Stimulated activated effector memory CD8-positive, alpha-beta T cell treated with anti-CD3 and anti-CD28 coated beads, Interleukin-12 subunit alpha, Interleukin-12 subunit beta, amount 100 ng/mL, for 72 hours (primary cell): ENCODE data around the gene TBC1D5.
A peak's percentile ranks its signal among the peaks of the same experiment; 100 is the strongest.

ENCODE experiments used
- ATAC-seq: fragments of 150-1000 bp; cut with Tn5 transposase; 2 replicates; pipeline ENCODE4 v1.10.0; 2021
- DNase-seq, 2 donors: peaks; one replicate each; pipeline ENCODE4 v3.0.0; 2021 to 2022; ENCODE audit warnings: low spot score in 2 of 2
- H3K27ac Mint-ChIP-seq: one replicate; pipeline ENCODE4 v1.8.0; 2022; ENCODE audit warnings: mild to moderate bottlenecking, mixed read lengths
- H3K36me3 Mint-ChIP-seq: one replicate; pipeline ENCODE4 v1.8.0; 2022; ENCODE audit warnings: mild to moderate bottlenecking, mixed read lengths
- H3K4me1 Mint-ChIP-seq: one replicate; pipeline ENCODE4 v1.8.0; 2022; ENCODE audit warnings: mixed read lengths
- H3K4me3 Mint-ChIP-seq: one replicate; pipeline ENCODE4 v1.8.0; 2022; ENCODE audit warnings: mild to moderate bottlenecking, mixed read lengths
- H3K9me3 Mint-ChIP-seq: one replicate; pipeline ENCODE4 v1.8.0; 2022; ENCODE audit warnings: mixed read lengths

Gene TBC1D5

GRCh38 chr3:17231537-17232261, 510.7 kb downstream of the TBC1D5 start:
- ATAC-seq, result no peak
- H3K4me1 Mint-ChIP-seq, result no peaks in the 10 kb centered on the region
- H3K27ac Mint-ChIP-seq, result no peak overlapping the region

GRCh38 chr3:17227472-17227871, 515.0 kb downstream of the TBC1D5 start:
- no peaks in the 10 kb centered on the region for H3K9me3 Mint-ChIP-seq
- no peak for ATAC-seq
- no peaks in the 10 kb centered on the region for H3K36me3 Mint-ChIP-seq
- no peak for DNase-seq
- H3K4me1 Mint-ChIP-seq, result no peaks in the 10 kb centered on the region
- H3K4me3 Mint-ChIP-seq, result no peak overlapping the region
- no peak overlapping the region for H3K27ac Mint-ChIP-seq

More at GRCh38 chr3:17231537-17232261, 510.7 kb downstream of the TBC1D5 start:
- no peaks in the 10 kb centered on the region for H3K36me3 Mint-ChIP-seq
- no peaks in the 10 kb centered on the region for H3K9me3 Mint-ChIP-seq
- DNase-seq, result no peak
- no peak overlapping the region for H3K4me3 Mint-ChIP-seq

- no peaks in the 10 kb centered on the region for H3K4me1 Mint-ChIP-seq
- peaks cover 4% of the 10 kb centered on the region for H3K9me3 Mint-ChIP-seq
- H3K36me3 Mint-ChIP-seq, result no peaks in the 10 kb centered on the region
- no peak for ATAC-seq
- no peak for DNase-seq
- no peak overlapping the region for H3K4me3 Mint-ChIP-seq
- no peak overlapping the region for H3K27ac Mint-ChIP-seq
Measured at GRCh38 chr3:17221529-17221928, 520.9 kb downstream of the TBC1D5 start.

GRCh38 chr3:17219593-17219992, 522.8 kb downstream of the TBC1D5 start:
- Mint-ChIP-seq H3K4me1 (no peaks in the 10 kb centered on the region), H3K27ac (no peak overlapping the region), H3K4me3 (no peak overlapping the region), H3K9me3 (peaks cover 4% of the 10 kb centered on the region), H3K36me3 (no peaks in the 10 kb centered on the region)
- ATAC-seq, result no peak
- DNase-seq, result no peak

- Mint-ChIP-seq H3K9me3 (peaks cover 4% of the 10 kb centered on the region), H3K36me3 (peaks cover under 1% of the 10 kb centered on the region), H3K4me1 (no peaks in the 10 kb centered on the region), H3K27ac (no peak overlapping the region), H3K4me3 (no peak overlapping the region)
- DNase-seq (no peak), ATAC-seq (no peak)
Measured at GRCh38 chr3:17218587-17218986, 523.8 kb downstream of the TBC1D5 start.

- Mint-ChIP-seq H3K4me1 (no peaks in the 10 kb centered on the region), H3K36me3 (peaks cover 7% of the 10 kb centered on the region), H3K27ac (no peak overlapping the region), H3K4me3 (no peak overlapping the region), H3K9me3 (peaks cover 4% of the 10 kb centered on the region)
- DNase-seq (no peak), ATAC-seq (no peak)
Measured at GRCh38 chr3:17217588-17217987, 524.8 kb downstream of the TBC1D5 start.

- no peak overlapping the region for H3K4me3 Mint-ChIP-seq
- no peak overlapping the region for H3K27ac Mint-ChIP-seq
- H3K9me3 Mint-ChIP-seq, result no peaks in the 10 kb centered on the region
- peaks cover 7% of the 10 kb centered on the region for H3K36me3 Mint-ChIP-seq
- no peak for DNase-seq
- H3K4me1 Mint-ChIP-seq, result no peaks in the 10 kb centered on the region
- no peak for ATAC-seq
Measured at GRCh38 chr3:17213102-17213501, 529.3 kb downstream of the TBC1D5 start.

GRCh38 chr3:17207979-17208378, 534.5 kb downstream of the TBC1D5 start:
- no peaks in the 10 kb centered on the region for H3K4me1 Mint-ChIP-seq
- no peak overlapping the region for H3K27ac Mint-ChIP-seq
- H3K36me3 Mint-ChIP-seq, result peaks cover under 1% of the 10 kb centered on the region
- ATAC-seq, result no peak
- DNase-seq, result no peak
- H3K4me3 Mint-ChIP-seq, result no peak overlapping the region
- peaks cover under 1% of the 10 kb centered on the region for H3K9me3 Mint-ChIP-seq

- DNase-seq (no peak), ATAC-seq (no peak)
- Mint-ChIP-seq H3K27ac (no peak overlapping the region), H3K4me3 (no peak overlapping the region), H3K9me3 (peaks cover 6% of the 10 kb centered on the region), H3K36me3 (no peaks in the 10 kb centered on the region), H3K4me1 (no peaks in the 10 kb centered on the region)
Measured at GRCh38 chr3:17207019-17207418, 535.4 kb downstream of the TBC1D5 start.

- ATAC-seq (no peak), DNase-seq (no peak)
- no peak overlapping the region for H3K4me3 Mint-ChIP-seq
- no peaks in the 10 kb centered on the region for H3K4me1 Mint-ChIP-seq
- H3K27ac Mint-ChIP-seq, result no peak overlapping the region
- peaks cover 10% of the 10 kb centered on the region for H3K9me3 Mint-ChIP-seq
- no peaks in the 10 kb centered on the region for H3K36me3 Mint-ChIP-seq
Measured at GRCh38 chr3:17204049-17204650, 538.3 kb downstream of the TBC1D5 start.

- Mint-ChIP-seq H3K9me3 (peaks cover 10% of the 10 kb centered on the region), H3K4me1 (no peaks in the 10 kb centered on the region), H3K27ac (no peak overlapping the region), H3K36me3 (no peaks in the 10 kb centered on the region), H3K4me3 (no peak overlapping the region)
- DNase-seq, result no peak
- no peak for ATAC-seq
Measured at GRCh38 chr3:17201538-17201937, 540.9 kb downstream of the TBC1D5 start.

- Mint-ChIP-seq H3K4me3 (no peak overlapping the region), H3K9me3 (no peaks in the 10 kb centered on the region), H3K27ac (no peak overlapping the region), H3K36me3 (no peaks in the 10 kb centered on the region), H3K4me1 (peaks cover 13% of the 10 kb centered on the region)
- ATAC-seq, result no peak
- no peak for DNase-seq
Measured at GRCh38 chr3:17195856-17196604, 546.4 kb downstream of the TBC1D5 start.

- ATAC-seq (peak; percentile 80), DNase-seq (no peak)
- Mint-ChIP-seq H3K9me3 (no peaks in the 10 kb centered on the region), H3K27ac (no peak overlapping the region), H3K36me3 (no peaks in the 10 kb centered on the region), H3K4me3 (no peak overlapping the region), H3K4me1 (peaks cover 22% of the 10 kb centered on the region)
Measured at GRCh38 chr3:17195192-17195611, 547.2 kb downstream of the TBC1D5 start.

- Mint-ChIP-seq H3K36me3 (no peaks in the 10 kb centered on the region), H3K9me3 (no peaks in the 10 kb centered on the region), H3K4me3 (no peak overlapping the region), H3K27ac (no peak overlapping the region), H3K4me1 (peaks cover 24% of the 10 kb centered on the region)
- ATAC-seq (no peak), DNase-seq (no peak)
Measured at GRCh38 chr3:17194116-17194515, 548.3 kb downstream of the TBC1D5 start.

GRCh38 chr3:17192995-17193394, 549.4 kb downstream of the TBC1D5 start:
- Mint-ChIP-seq H3K9me3 (no peaks in the 10 kb centered on the region), H3K27ac (no peak overlapping the region), H3K4me1 (peaks cover 24% of the 10 kb centered on the region), H3K36me3 (no peaks in the 10 kb centered on the region), H3K4me3 (no peak overlapping the region)
- ATAC-seq (no peak), DNase-seq (no peak)
